ENCODE results near the gene PPP1R14C.

PPP1R14C gene

DNA sequence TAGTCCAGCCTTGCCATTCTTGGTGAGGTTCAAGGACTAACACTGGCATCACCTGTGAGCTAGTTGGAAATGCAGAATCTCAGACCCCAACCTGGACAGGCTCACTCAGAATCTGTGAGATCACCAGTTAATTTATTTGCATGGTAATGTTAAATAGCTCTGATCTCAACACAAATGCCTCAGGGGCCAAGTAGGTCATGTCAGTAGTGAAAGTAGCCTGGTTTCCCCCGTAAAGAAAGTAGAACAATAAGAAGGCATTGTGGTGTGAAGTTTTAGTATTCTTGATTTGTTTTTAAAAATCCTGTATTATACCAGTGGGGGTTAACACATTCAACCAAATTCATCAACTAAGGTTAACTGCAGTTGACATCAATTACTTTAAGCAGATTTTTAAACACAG is 105.5 kb downstream of the PPP1R14C start:
- no peak for TF ChIP-seq EP300 (IDR thresholded peaks at IDR 0.05; ENCODE audit: borderline replicate concordance)

DNA sequence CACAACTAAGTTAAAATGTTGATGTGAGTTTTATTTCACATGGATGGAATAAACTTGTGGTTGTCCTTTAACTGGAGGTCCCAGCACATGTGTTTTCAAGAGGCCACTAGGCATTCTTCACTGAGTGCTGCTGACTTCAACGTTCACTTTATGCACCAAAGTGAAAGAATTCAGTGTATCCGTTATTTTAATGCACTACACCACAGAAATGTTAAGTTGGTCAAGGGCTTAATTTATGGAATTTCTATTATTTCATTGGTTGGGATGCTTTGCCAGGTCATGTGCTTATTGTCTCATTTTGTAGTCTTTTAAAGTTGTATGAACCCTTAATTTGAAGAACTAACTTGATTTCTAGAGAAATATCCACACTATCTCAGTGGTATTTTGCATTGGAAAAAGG is 106.4 kb downstream of the PPP1R14C start:
- TF ChIP-seq YY1 (IDR thresholded peaks at IDR 0.05; ENCODE audit: low read depth) (no peak), CREB1 (IDR thresholded peaks at IDR 0.05; ENCODE audit: low read depth) (no peak), RAD21 (IDR thresholded peaks at IDR 0.05; ENCODE audit: low read depth) (no peak), REST (IDR thresholded peaks at IDR 0.05; ENCODE audit: low read depth) (no peak), NFIC (IDR thresholded peaks at IDR 0.05) (no peak), TAF1 (IDR thresholded peaks at IDR 0.05; ENCODE audit: low read depth) (no peak)
- TF ChIP-seq, protein P1, sequence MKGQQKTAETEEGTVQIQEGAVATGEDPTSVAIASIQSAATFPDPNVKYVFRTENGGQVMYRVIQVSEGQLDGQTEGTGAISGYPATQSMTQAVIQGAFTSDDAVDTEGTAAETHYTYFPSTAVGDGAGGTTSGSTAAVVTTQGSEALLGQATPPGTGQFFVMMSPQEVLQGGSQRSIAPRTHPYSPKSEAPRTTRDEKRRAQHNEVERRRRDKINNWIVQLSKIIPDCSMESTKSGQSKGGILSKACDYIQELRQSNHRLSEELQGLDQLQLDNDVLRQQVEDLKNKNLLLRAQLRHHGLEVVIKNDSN (IDR thresholded peaks at IDR 0.05), result no peak

DNA sequence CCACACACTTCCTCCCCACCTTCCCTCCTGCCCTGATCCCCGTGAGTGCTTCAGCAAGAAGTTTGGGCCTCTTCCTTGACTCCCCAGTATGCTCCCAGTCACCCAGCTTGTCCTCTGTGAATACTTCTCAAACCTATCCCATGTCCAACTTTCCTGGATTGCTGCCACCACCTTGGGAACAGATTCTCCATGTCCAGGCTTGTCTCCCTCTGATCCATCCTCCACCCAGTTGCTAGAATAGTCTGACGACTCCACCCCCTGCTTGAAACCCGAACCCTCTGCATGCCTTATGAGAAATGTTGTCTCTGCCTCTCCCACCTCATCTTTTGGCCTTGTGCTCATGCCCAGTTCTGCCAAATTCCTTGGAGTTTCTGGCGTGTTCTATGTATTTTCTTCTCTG is 108.0 kb downstream of the PPP1R14C start:
- TF ChIP-seq TEAD4 (IDR thresholded peaks at IDR 0.05) (peak; percentile 65), NFIC (IDR thresholded peaks at IDR 0.05) (peak; percentile 37; the same call in 1 of the 2 replicates), TCF12 (IDR thresholded peaks at IDR 0.05; ENCODE audit: low read depth) (no peak), MAX (IDR thresholded peaks at IDR 0.05) (peak; percentile 75), CEBPB (IDR thresholded peaks at IDR 0.05) (no peak)

DNA sequence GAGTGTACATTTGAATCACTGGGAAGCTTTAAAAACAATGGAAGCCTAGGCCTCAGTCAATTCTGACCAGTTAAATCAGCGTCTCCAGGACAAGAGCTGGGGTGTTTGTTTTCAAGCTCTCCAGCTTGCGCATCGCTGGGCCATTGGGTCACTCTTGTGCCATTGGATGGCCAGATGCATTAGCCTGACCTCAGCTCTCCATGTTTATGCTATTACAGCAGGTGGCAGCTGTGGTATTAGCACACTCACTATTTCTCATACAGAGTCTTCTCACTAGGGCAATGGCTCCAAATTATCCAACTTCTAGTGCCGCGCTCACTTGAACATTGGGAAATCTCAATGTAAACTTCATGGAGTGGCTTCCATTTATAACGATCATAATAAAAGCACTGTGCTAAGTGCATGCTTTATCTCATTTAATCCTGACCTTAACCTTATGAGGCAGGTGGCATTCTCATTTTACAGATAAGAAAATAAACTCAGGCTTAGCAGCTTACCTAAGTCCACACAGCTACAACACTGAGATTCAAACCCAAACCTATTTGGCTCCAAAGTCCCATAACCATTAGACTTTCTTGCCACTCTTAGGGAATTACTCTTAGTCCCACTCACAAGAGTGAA is 108.8 kb downstream of the PPP1R14C start:
- TF ChIP-seq FOXM1 (IDR thresholded peaks at IDR 0.05; ENCODE audit: borderline replicate concordance, low read depth) (no peak), YY1 (IDR thresholded peaks at IDR 0.05; ENCODE audit: low read depth) (no peak), TEAD4 (IDR thresholded peaks at IDR 0.05) (no peak), TCF12 (IDR thresholded peaks at IDR 0.05; ENCODE audit: low read depth) (no peak), EGR1 (IDR thresholded peaks at IDR 0.05) (no peak), CEBPB (IDR thresholded peaks at IDR 0.05) (no peak), CREB1 (IDR thresholded peaks at IDR 0.05; ENCODE audit: low read depth) (no peak), EP300 (IDR thresholded peaks at IDR 0.05; ENCODE audit: borderline replicate concordance) (no peak), NFIC (IDR thresholded peaks at IDR 0.05) (no peak), RAD21 (IDR thresholded peaks at IDR 0.05; ENCODE audit: low read depth) (no peak)

DNA sequence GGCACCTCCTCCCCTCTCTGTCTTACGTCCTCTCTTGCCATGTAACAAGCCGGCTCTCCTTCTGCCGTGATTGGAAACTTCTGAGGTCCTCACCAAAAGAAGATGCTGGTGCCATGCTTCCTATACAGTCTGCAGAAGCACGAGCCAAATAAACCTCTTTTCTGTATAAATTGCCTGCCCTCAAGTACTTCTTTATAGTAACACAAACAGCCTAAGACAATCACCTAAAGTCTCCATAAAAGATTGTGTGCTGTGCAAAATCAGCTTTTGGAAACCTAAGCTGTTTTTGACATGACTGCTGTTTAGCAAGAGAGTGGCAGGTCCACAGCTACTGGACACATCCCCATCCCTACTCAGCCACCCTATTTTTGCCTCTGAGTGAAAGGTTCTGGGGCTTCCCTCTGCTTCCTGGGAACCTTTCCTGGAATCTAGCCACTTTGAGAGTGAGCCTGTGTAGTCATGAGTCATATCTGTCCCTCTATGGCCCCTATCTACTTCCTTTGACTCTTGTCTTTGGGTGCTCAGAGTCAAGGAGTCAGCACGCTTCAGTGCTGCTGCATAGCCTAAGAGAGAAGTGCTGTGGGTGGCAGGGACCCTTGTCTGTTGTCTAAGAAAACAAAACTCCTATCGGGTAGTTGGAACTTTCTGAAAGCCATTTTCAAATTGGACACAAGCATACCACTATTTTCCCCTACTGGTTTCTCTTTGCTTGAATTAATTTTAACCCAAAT is 110.0 kb downstream of the PPP1R14C start:
- TF ChIP-seq TCF12 (IDR thresholded peaks at IDR 0.05; ENCODE audit: low read depth), result no peak
- no peak for TF ChIP-seq EGR1 (IDR thresholded peaks at IDR 0.05)
- TF ChIP-seq TEAD4 (IDR thresholded peaks at IDR 0.05), result no peak
- no peak for TF ChIP-seq FOXM1 (IDR thresholded peaks at IDR 0.05; ENCODE audit: borderline replicate concordance, low read depth)
- no peak for TF ChIP-seq MAX (IDR thresholded peaks at IDR 0.05)
- no peak for TF ChIP-seq CEBPB (IDR thresholded peaks at IDR 0.05)
- TF ChIP-seq TAF1 (IDR thresholded peaks at IDR 0.05; ENCODE audit: low read depth), result no peak
- no peak for TF ChIP-seq CREB1 (IDR thresholded peaks at IDR 0.05; ENCODE audit: low read depth)
- TF ChIP-seq YY1 (IDR thresholded peaks at IDR 0.05; ENCODE audit: low read depth), result no peak
- TF ChIP-seq, protein P1 (IDR thresholded peaks at IDR 0.05), result no peak
- TF ChIP-seq REST (IDR thresholded peaks at IDR 0.05; ENCODE audit: low read depth), result no peak
- TF ChIP-seq ZBTB7A (IDR thresholded peaks at IDR 0.05; ENCODE audit: low read depth), result no peak
- TF ChIP-seq EP300 (IDR thresholded peaks at IDR 0.05; ENCODE audit: borderline replicate concordance), result no peak
- no peak for TF ChIP-seq RAD21 (IDR thresholded peaks at IDR 0.05; ENCODE audit: low read depth)

DNA sequence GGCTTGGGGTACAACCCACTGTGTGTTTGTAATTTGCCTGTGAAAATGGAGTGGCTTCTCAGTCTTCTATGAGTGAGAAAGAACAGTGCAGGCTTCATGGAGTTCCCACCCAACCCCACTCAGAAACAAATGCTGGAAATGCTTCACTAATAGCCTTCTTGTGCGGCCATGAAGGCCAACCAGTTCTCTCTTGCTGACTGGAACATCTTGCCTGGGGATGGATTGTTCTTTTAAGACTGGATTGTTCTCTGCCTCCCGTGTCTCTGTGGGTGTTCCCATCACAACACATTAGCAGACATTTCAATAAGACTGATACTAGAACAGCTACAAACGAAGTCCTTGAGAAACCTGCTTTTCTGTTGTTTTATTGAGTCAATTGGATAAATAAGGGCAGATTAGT is 110.6 kb downstream of the PPP1R14C start:
- TF ChIP-seq YY1 (IDR thresholded peaks at IDR 0.05; ENCODE audit: low read depth), result no peak
- TF ChIP-seq TAF1 (IDR thresholded peaks at IDR 0.05; ENCODE audit: low read depth), result no peak
- TF ChIP-seq TEAD4 (IDR thresholded peaks at IDR 0.05), result no peak
- no peak for TF ChIP-seq RAD21 (IDR thresholded peaks at IDR 0.05; ENCODE audit: low read depth)
- no peak for TF ChIP-seq EGR1 (IDR thresholded peaks at IDR 0.05)
- no peak for TF ChIP-seq MAX (IDR thresholded peaks at IDR 0.05)
- TF ChIP-seq, protein P1 (IDR thresholded peaks at IDR 0.05), result no peak
- no peak for TF ChIP-seq ZBTB7A (IDR thresholded peaks at IDR 0.05; ENCODE audit: low read depth)
- no peak for TF ChIP-seq EP300 (IDR thresholded peaks at IDR 0.05; ENCODE audit: borderline replicate concordance)
- TF ChIP-seq CEBPB (IDR thresholded peaks at IDR 0.05), result no peak
- no peak for TF ChIP-seq NFIC (IDR thresholded peaks at IDR 0.05)
- no peak for TF ChIP-seq REST (IDR thresholded peaks at IDR 0.05; ENCODE audit: low read depth)
- no peak for TF ChIP-seq CREB1 (IDR thresholded peaks at IDR 0.05; ENCODE audit: low read depth)
- no peak for TF ChIP-seq TCF12 (IDR thresholded peaks at IDR 0.05; ENCODE audit: low read depth)
- no peak for TF ChIP-seq FOXM1 (IDR thresholded peaks at IDR 0.05; ENCODE audit: borderline replicate concordance, low read depth)

All from Ishikawa (cell line).